OCI-LY1 (cell line): Measurements from ENCODE around the gene FARP1.

Experiments used
- H2AFZ ChIP-seq: fragments of 200-600 bp; sonication (generic), shearing (Covaris generic); 2 replicates; pipeline ENCODE4 v1.6.0; 2014; ENCODE audit warnings: antibody characterized with exemption, mild to moderate bottlenecking, low read length
- H3F3A ChIP-seq: fragments of 200-600 bp; sonication (generic), shearing (Covaris generic); 2 replicates; pipeline ENCODE4 v1.6.0; 2014; ENCODE audit warnings: mild to moderate bottlenecking, antibody characterized with exemption, low read length, moderate library complexity; ENCODE audit not compliant: insufficient read depth
- H3K27ac ChIP-seq: fragments of 200-600 bp; sonication (generic); 2 replicates; pipeline ENCODE4 v1.5.1; 2014; ENCODE audit warnings: low read length, mixed run types, mild to moderate bottlenecking, low read depth; ENCODE audit not compliant: poor library complexity, severe bottlenecking
- H3K27me3 ChIP-seq: fragments of 200-600 bp; sonication (generic); 2 replicates; pipeline ENCODE4 v1.6.0; 2014; ENCODE audit warnings: antibody characterized with exemption, mild to moderate bottlenecking, low read length, moderate library complexity; ENCODE audit not compliant: insufficient read depth
- H3K36me3 ChIP-seq: fragments of 200-600 bp; sonication (generic); 2 replicates; pipeline ENCODE4 v1.6.1; 2014; ENCODE audit warnings: mild to moderate bottlenecking, antibody characterized with exemption, low read length, moderate library complexity, mixed read lengths; ENCODE audit not compliant: insufficient read depth
- H3K4me1 ChIP-seq: fragments of 200-600 bp; sonication (generic); 2 replicates; pipeline ENCODE4 v1.5.1; 2014; ENCODE audit warnings: mild to moderate bottlenecking, low read length, moderate library complexity; ENCODE audit not compliant: insufficient read depth, severe bottlenecking
- H3K4me2 ChIP-seq: fragments of 200-600 bp; sonication (generic), shearing (Covaris generic); 2 replicates; pipeline ENCODE4 v1.6.1; 2014; ENCODE audit warnings: low read length
- H3K4me3 ChIP-seq: fragments of 200-600 bp; sonication (generic); 2 replicates; pipeline ENCODE4 v1.5.1; 2014; ENCODE audit warnings: low read length, low read depth, mild to moderate bottlenecking, mixed read lengths; ENCODE audit not compliant: poor library complexity, severe bottlenecking
- H3K79me2 ChIP-seq: fragments of 200-600 bp; shearing (Covaris generic); 2 replicates; pipeline ENCODE4 v1.6.1; 2016; ENCODE audit warnings: mixed run types, low read length, mixed read lengths; ENCODE audit not compliant: insufficient read depth
- H3K9ac ChIP-seq: fragments of 200-600 bp; sonication (generic), shearing (Covaris generic); 2 replicates; pipeline ENCODE4 v1.6.1; 2014; ENCODE audit warnings: mild to moderate bottlenecking, low read length, mixed read lengths
- H3K9me2 ChIP-seq: fragments of 200-600 bp; sonication (generic), shearing (Covaris generic); 2 replicates; pipeline ENCODE4 v1.6.1; 2014; ENCODE audit warnings: low read depth, mild to moderate bottlenecking, low read length, mixed read lengths
- H3K9me3 ChIP-seq: fragments of 200-600 bp; shearing (Covaris generic); 2 replicates; pipeline ENCODE4 v1.6.1; 2014; ENCODE audit warnings: low read length, mixed read lengths
- H4K20me1 ChIP-seq: fragments of 200-600 bp; sonication (generic), shearing (Covaris generic); 2 replicates; pipeline ENCODE4 v1.6.0; 2016; ENCODE audit warnings: mild to moderate bottlenecking, low read length; ENCODE audit not compliant: insufficient read depth
- EZH2 ChIP-seq: fragments of 200-600 bp; sonication (generic), shearing (Covaris generic); IDR thresholded peaks from 2 replicates; pipeline ENCODE4 v1.8.0; 2017; ENCODE audit warnings: borderline replicate concordance, mixed run types, mild to moderate bottlenecking, antibody characterized with exemption, low read length, moderate library complexity, mixed read lengths
- TF ChIP-seq, protein P1 (sequence below): fragments of 200-600 bp; sonication (generic), shearing (Covaris generic); IDR thresholded peaks from 2 replicates; pipeline ENCODE4 v1.5.1; 2017; ENCODE audit warnings: mild to moderate bottlenecking, antibody characterized with exemption, low read length, moderate library complexity, mixed read lengths

FARP1 gene

DNA sequence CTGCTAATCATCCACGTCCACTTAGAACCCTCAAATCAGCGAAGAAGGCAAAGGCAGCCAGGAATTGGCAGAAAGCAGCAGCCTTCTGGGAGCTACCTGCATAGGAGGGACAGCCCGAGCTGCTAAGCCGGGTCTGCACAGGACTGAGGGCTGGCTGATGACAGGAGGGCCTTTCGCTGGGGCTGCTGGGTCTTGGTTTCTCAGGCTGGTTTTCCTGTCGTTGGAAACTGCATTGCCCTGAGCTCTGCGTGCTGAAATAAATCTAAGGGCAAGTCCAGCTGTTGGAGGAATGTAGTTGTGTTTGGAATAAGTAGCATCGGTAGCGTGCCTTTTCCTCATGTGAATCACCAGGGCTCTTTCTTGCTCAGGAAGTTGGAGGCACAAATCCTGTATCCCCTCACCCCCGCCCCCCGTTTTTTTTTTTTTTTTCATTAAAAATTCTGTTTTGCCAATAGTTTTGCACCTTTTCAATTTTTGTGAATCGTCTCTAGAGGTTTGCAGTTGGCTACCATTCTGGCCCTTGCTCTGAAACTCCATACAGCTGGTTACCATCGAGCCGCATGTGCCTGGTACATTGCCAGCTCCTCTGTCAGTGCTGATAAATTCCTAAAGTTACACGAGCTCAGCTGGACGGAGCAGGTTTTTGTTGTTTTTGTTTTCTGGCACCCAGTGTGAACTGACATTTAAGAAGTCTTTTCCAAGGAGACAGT is 228.1 kb downstream of the FARP1 start:
- Histone ChIP-seq H3K36me3 (no peaks in the 10 kb centered on the region), H3K9ac (no peak overlapping the region), H2AFZ (no peak overlapping the region), H3K79me2 (no peaks in the 10 kb centered on the region), H3K9me2 (no peaks in the 10 kb centered on the region), H3K4me2 (no peak overlapping the region), H3K4me1 (no peaks in the 10 kb centered on the region), H3K9me3 (no peaks in the 10 kb centered on the region), H3K27me3 (no peaks in the 10 kb centered on the region), H4K20me1 (no peaks in the 10 kb centered on the region), H3K4me3 (no peak overlapping the region), H3F3A (no peaks in the 10 kb centered on the region), H3K27ac (no peak overlapping the region)
- TF ChIP-seq, protein P1, sequence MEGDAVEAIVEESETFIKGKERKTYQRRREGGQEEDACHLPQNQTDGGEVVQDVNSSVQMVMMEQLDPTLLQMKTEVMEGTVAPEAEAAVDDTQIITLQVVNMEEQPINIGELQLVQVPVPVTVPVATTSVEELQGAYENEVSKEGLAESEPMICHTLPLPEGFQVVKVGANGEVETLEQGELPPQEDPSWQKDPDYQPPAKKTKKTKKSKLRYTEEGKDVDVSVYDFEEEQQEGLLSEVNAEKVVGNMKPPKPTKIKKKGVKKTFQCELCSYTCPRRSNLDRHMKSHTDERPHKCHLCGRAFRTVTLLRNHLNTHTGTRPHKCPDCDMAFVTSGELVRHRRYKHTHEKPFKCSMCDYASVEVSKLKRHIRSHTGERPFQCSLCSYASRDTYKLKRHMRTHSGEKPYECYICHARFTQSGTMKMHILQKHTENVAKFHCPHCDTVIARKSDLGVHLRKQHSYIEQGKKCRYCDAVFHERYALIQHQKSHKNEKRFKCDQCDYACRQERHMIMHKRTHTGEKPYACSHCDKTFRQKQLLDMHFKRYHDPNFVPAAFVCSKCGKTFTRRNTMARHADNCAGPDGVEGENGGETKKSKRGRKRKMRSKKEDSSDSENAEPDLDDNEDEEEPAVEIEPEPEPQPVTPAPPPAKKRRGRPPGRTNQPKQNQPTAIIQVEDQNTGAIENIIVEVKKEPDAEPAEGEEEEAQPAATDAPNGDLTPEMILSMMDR: no peak
- no peak for TF ChIP-seq EZH2

DNA sequence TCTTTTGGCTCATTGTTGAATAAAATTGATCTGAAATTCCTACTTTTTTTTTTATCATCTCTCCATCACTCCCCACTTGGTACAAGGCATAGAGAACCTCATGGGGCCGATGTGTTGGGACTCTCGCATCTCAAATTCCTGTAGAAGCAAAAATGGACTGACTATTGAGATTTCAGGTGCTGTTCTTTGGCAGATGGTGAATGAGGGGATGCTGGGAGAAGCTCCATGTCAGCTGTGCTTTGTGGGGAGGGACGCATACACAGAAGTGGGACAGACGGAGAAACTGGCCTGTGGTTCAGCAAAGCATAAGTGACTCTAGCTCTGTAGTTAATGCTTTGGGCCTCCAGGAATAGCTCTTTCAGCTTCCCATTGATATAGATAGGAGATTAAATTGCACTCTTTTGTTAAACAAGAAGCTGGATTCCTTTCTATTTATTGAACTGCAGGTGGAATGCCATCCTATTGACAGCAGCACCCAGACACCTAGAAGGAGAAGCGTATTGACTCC is 228.7 kb downstream of the FARP1 start:
- Histone ChIP-seq H4K20me1 (no peaks in the 10 kb centered on the region), H2AFZ (no peak overlapping the region), H3K4me2 (no peak overlapping the region), H3K4me3 (no peak overlapping the region), H3K9me2 (no peaks in the 10 kb centered on the region), H3K4me1 (no peaks in the 10 kb centered on the region), H3K27me3 (no peaks in the 10 kb centered on the region), H3K9ac (no peak overlapping the region), H3K36me3 (no peaks in the 10 kb centered on the region), H3F3A (no peaks in the 10 kb centered on the region), H3K9me3 (no peaks in the 10 kb centered on the region), H3K79me2 (no peaks in the 10 kb centered on the region), H3K27ac (no peak overlapping the region)
- TF ChIP-seq, protein P1: no peak
- TF ChIP-seq EZH2: no peak

DNA sequence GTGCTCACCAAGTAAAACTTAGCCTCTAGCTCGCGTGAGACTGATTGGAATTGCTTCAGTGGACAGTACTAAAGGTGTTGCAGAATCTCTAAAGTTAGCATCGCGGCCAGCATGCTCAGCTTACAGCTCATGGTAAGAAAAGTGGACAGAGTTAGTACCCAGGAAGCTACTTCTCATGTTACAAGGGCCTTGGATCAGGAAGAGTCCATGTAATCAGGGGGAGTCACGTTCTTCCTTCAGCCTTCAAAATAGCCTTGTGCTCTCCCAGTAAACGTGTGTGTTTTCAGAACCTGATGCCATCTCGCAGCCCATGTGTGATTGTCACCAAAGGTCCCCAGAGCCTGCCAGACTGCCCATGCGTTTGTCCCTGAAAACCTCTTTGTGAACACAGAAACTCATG is 230.0 kb downstream of the FARP1 start:
- Histone ChIP-seq H3K27me3 (no peaks in the 10 kb centered on the region), H3K4me1 (no peaks in the 10 kb centered on the region), H3K9me2 (no peaks in the 10 kb centered on the region), H3K9ac (no peak overlapping the region), H4K20me1 (no peaks in the 10 kb centered on the region), H3K9me3 (no peaks in the 10 kb centered on the region), H3K27ac (no peak overlapping the region), H3K79me2 (no peaks in the 10 kb centered on the region), H3K4me3 (no peak overlapping the region), H3F3A (no peaks in the 10 kb centered on the region), H2AFZ (no peak overlapping the region), H3K4me2 (no peak overlapping the region), H3K36me3 (no peaks in the 10 kb centered on the region)
- TF ChIP-seq, protein P1: no peak
- TF ChIP-seq EZH2: no peak
